ENCODE data around the gene FRRS1L. TPM values are rescaled to one million over a fixed set of nuclear protein-coding genes. Genes with fewer than 3 reads are reported as not detected.
A peak's percentile ranks its signal among the peaks of the same experiment; 100 is the strongest.

FRRS1L gene
- total RNA-seq, 1 experiment from 2014 or later: not detected

DNA sequence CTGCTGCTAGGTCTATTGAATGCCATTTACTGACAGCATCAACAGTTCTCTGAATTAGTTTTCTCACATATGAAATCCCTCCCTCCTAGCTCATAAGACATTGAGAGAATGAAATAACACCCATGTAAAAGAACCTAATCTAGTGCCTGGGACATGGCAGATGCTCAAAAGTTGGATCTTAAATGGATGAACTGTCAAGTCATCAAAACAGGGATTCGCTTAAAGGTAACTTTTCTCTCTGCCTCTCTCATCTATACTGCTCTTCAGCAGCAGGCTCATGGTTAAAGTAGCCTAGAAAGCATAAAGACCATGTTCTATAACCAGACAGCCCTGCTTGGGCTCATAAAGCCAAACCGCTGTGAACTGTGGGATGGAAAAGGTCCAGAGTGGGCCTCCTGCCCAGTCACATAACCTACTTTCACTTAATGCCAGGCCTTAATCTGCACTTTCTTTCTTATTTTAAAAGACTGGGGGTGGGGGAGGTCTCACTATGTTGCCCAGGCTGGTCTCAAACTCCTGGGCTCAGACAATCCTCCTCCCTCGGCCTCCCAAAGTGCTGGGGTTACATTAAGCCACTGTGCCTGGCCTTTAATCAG, 51.0 kb downstream of the FRRS1L start:
- peaks cover 32% of the 10 kb centered on the region for H3K4me1 ChIP-seq (replicated peaks)
- no peaks in the 10 kb centered on the region for H3K27me3 ChIP-seq (replicated peaks)
- no peak overlapping the region for H3K4me3 ChIP-seq
- no peak overlapping the region for H3K27ac ChIP-seq
- H3K36me3 ChIP-seq: peaks cover 22% of the 10 kb centered on the region
- no peak for DNase-seq (ENCODE audit: low read depth in 1 of 2, low spot score in 2 of 2)
- H3K9me3 ChIP-seq (replicated peaks): no peaks in the 10 kb centered on the region

- peaks cover 33% of the 10 kb centered on the region for H3K4me1 ChIP-seq (replicated peaks)
- no peak overlapping the region for H3K27ac ChIP-seq
- H3K36me3 ChIP-seq: peaks cover 20% of the 10 kb centered on the region
- H3K4me3 ChIP-seq: no peak overlapping the region
- no peaks in the 10 kb centered on the region for H3K9me3 ChIP-seq (replicated peaks)
- DNase-seq (ENCODE audit: low read depth in 1 of 2, low spot score in 2 of 2): no peak
- H3K27me3 ChIP-seq (replicated peaks): no peaks in the 10 kb centered on the region
These were observed 52.4 kb downstream of the FRRS1L start for GRCh38 chr9:109114670-109115069.

DNA sequence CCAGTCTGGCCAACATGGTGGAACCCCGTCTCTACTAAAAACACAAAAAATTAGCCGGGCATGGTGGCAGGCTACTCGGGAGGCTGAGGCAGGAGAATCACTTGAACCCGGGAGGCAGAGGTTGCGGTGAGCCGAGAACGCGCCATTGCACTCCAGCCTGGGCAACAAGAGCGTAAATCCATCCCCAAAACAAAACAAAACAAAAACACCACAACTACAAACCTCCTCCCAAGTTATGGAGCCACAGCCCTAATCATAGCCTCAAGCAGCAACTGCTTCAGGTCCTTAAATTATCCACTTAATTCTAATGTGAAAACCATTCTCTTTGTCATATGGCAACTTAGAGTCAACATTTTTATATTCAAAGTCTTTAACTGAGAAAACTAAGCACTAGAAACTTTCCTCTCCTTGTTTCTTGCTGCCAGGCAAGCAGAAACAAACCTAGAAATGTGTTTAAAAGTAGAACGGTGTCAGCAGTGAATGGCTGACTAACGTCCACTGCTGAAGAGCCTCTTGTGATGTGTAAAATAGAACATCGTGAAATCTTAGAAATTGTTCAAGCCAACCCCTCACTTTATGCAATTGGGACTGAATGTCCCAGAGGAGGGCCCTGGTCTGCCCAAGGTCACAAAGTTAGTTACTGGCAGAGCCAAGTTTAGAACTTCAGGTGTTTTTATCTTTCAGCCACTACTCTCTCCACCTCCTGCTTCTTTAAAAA, 53.0 kb downstream of the FRRS1L start:
- DNase-seq (ENCODE audit: low read depth in 1 of 2, low spot score in 2 of 2): no peak
- Histone ChIP-seq H3K9me3 (replicated peaks) (no peaks in the 10 kb centered on the region), H3K27me3 (replicated peaks) (no peaks in the 10 kb centered on the region), H3K4me1 (replicated peaks) (peaks cover 39% of the 10 kb centered on the region), H3K36me3 (peaks cover 14% of the 10 kb centered on the region), H3K4me3 (no peak overlapping the region), H3K27ac (no peak overlapping the region)

DNA sequence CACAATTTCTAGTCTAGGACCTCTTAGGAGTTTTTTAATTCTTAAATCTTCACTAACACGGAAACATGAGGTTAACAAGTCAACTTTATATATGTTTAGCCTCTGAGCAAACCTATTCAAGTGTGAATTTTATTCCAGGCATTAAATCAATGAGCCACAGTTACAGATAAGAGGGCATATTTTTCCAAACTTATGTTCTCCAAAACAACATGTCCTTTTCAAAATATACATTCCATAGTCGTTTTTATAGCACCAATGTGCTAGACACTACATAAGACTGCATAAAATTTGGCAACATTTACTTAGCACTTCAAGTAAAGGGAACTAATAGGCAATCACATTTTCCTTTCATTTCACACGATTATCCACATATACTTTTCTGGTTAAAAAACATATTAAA, 53.8 kb downstream of the FRRS1L start:
- H3K9me3 ChIP-seq (replicated peaks): no peaks in the 10 kb centered on the region
- peaks cover 44% of the 10 kb centered on the region for H3K4me1 ChIP-seq (replicated peaks)
- H3K27me3 ChIP-seq (replicated peaks): no peaks in the 10 kb centered on the region
- peaks cover 12% of the 10 kb centered on the region for H3K36me3 ChIP-seq
- H3K27ac ChIP-seq: no peak overlapping the region
- DNase-seq (ENCODE audit: low read depth in 1 of 2, low spot score in 2 of 2): no peak
- H3K4me3 ChIP-seq: no peak overlapping the region

DNA sequence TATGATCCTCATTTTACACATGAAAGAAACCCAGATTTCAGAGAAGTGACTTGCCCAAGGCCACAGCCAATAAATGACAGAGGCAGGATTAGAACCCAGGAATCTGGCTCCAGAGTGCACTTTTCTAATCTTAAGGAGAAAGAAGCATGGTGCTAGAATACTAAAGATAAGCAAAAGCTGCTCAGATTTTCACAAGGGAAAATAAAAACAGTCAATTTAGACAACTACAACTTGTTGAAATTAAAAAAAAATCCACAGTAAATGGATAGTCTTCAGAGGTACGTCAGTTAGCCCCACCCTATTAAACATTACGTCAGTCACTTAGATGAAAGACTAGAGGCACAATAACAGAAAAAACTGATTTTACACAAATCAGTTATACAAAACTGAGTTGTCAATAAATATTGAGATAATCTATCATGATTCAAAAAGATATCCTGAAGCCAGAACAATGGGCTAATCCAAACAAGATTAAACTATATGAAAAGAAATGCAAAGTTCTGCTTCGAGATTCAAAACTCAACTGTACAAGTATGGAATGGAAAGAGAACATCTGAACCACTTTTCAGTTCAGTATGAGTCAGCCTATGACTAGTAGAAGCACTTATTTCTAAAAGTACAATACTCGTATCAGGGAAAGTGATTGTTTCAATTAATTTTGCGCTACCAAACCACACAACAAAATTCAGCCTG, 56.6 kb downstream of the FRRS1L start:
- Histone ChIP-seq H3K27ac (peak overlapping the region; percentile 96), H3K4me3 (peak overlapping the region; percentile 16), H3K4me1 (replicated peaks) (peaks cover 48% of the 10 kb centered on the region), H3K36me3 (peaks cover 7% of the 10 kb centered on the region), H3K27me3 (replicated peaks) (no peaks in the 10 kb centered on the region), H3K9me3 (replicated peaks) (no peaks in the 10 kb centered on the region)
- DNase-seq (ENCODE audit: low read depth in 1 of 2, low spot score in 2 of 2): peak in 1 of 2 experiments; percentile 90

DNA sequence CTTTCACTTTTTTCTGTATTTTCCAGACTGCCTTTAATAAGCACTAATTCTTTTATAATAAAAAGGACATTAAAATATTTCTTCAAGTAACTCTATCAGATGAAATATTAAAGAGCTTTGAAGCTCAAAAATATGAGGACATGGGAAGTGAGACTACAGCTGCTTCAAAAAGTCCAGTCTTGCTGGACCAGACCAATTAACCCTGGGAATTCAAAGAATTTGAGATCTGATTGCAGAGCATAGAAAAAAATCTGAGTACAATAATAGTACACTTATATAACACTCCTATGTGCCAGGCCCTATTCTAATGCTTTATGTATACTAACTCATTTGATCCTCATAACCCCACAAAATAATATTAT, 57.1 kb downstream of the FRRS1L start:
- Histone ChIP-seq H3K4me3 (peak overlapping the region; percentile 16; the same call in 1 of the 2 replicates), H3K36me3 (peaks cover 12% of the 10 kb centered on the region), H3K27ac (peak overlapping the region; percentile 96), H3K9me3 (replicated peaks) (no peaks in the 10 kb centered on the region), H3K27me3 (replicated peaks) (no peaks in the 10 kb centered on the region), H3K4me1 (replicated peaks) (peaks cover 48% of the 10 kb centered on the region)
- no peak for DNase-seq (ENCODE audit: low read depth in 1 of 2, low spot score in 2 of 2)

- peaks cover 23% of the 10 kb centered on the region for H3K36me3 ChIP-seq
- peak in 1 of 2 experiments; percentile 67 for DNase-seq (ENCODE audit: low read depth in 1 of 2, low spot score in 2 of 2)
- no peaks in the 10 kb centered on the region for H3K27me3 ChIP-seq (replicated peaks)
- peak overlapping the region; percentile 96 for H3K27ac ChIP-seq
- no peak overlapping the region for H3K4me3 ChIP-seq
- H3K4me1 ChIP-seq (replicated peaks): peaks cover 48% of the 10 kb centered on the region
- no peaks in the 10 kb centered on the region for H3K9me3 ChIP-seq (replicated peaks)
These were observed 58.7 kb downstream of the FRRS1L start for GRCh38 chr9:109108318-109108717.

DNA sequence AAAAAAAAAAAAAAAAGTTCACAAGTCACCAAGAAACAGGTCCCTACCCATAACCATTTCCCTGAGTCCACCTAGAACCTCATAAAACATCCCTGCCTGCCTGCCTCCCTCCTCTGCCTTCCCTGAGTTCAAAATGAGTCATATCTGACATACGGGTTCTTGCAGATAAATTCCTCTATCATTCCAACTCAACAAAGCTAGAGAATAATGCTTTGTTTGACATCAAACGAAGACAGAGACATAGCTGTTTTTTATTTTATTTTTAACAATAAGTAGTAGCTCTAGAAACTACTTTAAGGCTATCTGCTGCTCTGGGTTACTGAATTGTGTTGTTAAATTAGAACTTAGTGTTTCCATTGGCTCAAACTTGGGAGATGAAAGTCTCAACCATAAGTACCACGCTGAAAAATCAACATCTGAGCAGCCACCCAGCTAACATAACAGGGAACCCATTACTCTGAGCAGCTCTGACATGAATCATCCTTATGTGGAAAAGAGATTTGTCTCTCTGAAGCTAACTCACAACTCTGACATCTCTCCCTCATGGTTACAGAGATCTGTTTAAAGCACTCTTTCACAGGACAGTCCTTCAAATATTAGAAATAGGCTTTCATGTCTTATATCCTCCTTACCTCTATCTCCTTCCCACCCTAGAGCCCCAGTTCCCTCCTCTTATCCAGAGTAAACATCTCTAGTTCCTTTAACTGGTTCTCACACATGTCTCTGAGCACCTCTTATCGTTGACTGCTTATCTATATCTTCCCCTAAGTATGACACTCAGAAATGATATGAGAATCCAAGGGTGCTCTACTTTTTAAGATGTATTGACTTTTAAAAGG, 59.4 kb downstream of the FRRS1L start:
- H3K36me3 ChIP-seq: peaks cover 30% of the 10 kb centered on the region
- peak overlapping the region; percentile 11; the same call in 1 of the 2 replicates for H3K4me3 ChIP-seq
- peak; percentile 50 to 86 for DNase-seq (ENCODE audit: low read depth in 1 of 2, low spot score in 2 of 2)
- H3K4me1 ChIP-seq (replicated peaks): peaks cover 48% of the 10 kb centered on the region
- H3K27me3 ChIP-seq (replicated peaks): no peaks in the 10 kb centered on the region
- no peaks in the 10 kb centered on the region for H3K9me3 ChIP-seq (replicated peaks)
- peak overlapping the region; percentile 96 for H3K27ac ChIP-seq

DNA sequence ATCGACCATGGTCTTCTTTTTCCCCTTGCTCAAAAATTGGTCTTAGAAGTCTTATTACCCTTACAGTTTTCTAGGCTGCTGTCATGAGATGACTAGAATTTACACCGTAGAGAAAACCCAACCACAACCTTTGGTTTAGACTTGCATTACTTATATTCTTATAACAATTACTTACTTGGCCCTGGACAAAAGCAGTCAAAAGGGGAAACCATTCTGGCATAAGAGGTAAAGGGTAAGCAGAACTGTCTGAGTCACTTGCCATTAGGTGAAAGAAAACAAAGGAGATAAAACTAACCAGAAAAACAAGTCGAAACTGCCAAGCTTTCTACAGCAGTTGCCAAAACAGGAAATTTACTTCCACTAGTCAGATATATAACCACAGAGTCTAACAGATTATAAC, 65.2 kb downstream of the FRRS1L start:
- H3K4me3 ChIP-seq: no peak overlapping the region
- no peaks in the 10 kb centered on the region for H3K27me3 ChIP-seq (replicated peaks)
- H3K4me1 ChIP-seq (replicated peaks): peaks cover 43% of the 10 kb centered on the region
- H3K9me3 ChIP-seq (replicated peaks): no peaks in the 10 kb centered on the region
- peaks cover 36% of the 10 kb centered on the region for H3K36me3 ChIP-seq
- DNase-seq (ENCODE audit: low read depth in 1 of 2, low spot score in 2 of 2): peak in 1 of 2 experiments; percentile 67
- H3K27ac ChIP-seq: peak overlapping the region; percentile 3; the same call in 1 of the 2 replicates

- Histone ChIP-seq H3K36me3 (peaks cover 36% of the 10 kb centered on the region), H3K4me1 (replicated peaks) (peaks cover 41% of the 10 kb centered on the region), H3K9me3 (replicated peaks) (no peaks in the 10 kb centered on the region), H3K27ac (no peak overlapping the region), H3K27me3 (replicated peaks) (no peaks in the 10 kb centered on the region), H3K4me3 (no peak overlapping the region)
- no peak for DNase-seq (ENCODE audit: low read depth in 1 of 2, low spot score in 2 of 2)
These were observed 65.8 kb downstream of the FRRS1L start for GRCh38 chr9:109101202-109101595.

DNA sequence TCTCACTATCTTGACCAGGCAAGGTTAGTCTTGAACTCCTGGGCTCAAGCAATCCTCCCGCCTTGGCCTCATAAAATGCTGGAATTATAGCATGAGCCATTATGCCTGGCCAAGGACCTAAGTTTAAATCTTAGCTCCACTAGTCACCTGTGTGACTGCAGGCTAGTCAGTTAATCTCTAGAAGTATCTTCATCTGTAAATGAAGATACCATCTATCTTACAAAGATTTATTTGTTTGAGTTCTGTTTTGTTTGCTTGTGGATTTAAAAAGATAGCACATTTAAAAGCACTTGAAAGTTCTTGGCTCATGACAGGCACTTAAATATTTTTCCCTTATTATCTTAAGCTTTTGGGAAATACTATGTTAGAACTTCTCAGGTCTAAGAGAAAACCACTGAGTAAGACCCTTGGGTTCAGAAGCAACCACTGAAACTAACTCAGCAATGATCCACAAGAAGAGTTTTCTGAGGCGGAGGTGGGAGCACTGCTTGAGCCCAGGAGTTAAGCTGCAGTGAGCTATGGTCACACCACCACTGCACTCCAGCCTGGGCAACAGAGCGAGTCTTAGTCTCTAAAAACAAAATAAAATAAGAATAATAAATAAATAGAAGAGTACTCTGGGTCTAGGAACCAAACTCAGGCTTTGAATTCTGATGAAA, 66.4 kb downstream of the FRRS1L start:
- DNase-seq (ENCODE audit: low read depth in 1 of 2, low spot score in 2 of 2): no peak
- H3K4me3 ChIP-seq: no peak overlapping the region
- no peak overlapping the region for H3K27ac ChIP-seq
- H3K27me3 ChIP-seq (replicated peaks): no peaks in the 10 kb centered on the region
- peaks cover 41% of the 10 kb centered on the region for H3K4me1 ChIP-seq (replicated peaks)
- H3K9me3 ChIP-seq (replicated peaks): no peaks in the 10 kb centered on the region
- peaks cover 39% of the 10 kb centered on the region for H3K36me3 ChIP-seq

DNA sequence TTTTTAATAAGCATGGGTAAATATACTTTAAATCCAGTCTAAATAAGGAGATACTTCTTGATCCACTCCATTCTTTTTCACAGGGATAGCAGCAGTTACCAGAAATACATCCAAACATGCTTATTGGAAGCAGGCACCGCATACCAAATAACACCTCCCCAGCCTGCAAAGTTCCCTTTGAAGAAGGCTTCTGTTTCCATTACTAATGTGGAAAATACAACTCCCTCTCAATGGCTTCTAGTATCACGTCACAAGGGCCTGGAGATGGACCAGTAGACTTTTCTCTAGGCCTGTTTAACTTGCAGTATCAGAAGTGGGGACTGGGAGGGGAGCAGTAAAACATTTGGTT, 68.1 kb downstream of the FRRS1L start:
- DNase-seq (ENCODE audit: low read depth in 1 of 2, low spot score in 2 of 2): no peak
- no peaks in the 10 kb centered on the region for H3K27me3 ChIP-seq (replicated peaks)

More for the DNA sequence above, 68.1 kb downstream of the FRRS1L start:
- H3K4me3 ChIP-seq: no peak overlapping the region
- H3K9me3 ChIP-seq (replicated peaks): no peaks in the 10 kb centered on the region
- peaks cover 41% of the 10 kb centered on the region for H3K4me1 ChIP-seq (replicated peaks)
- peak overlapping the region; percentile 42 for H3K27ac ChIP-seq
- peaks cover 32% of the 10 kb centered on the region for H3K36me3 ChIP-seq
